Fibroblast of lung (primary cell): ENCODE results near the gene AKAP6. TPM values are rescaled to one million over a fixed set of nuclear protein-coding genes. Genes with fewer than 3 reads are reported as not detected.

Experiments
- DNase-seq, 2 donors: peaks; one replicate each; pipeline versions ENCODE4 v3.0.0 to v3.0.0-alpha.2; 2010; ENCODE audit warnings: low read depth in 2 of 2
- H2AFZ ChIP-seq: 2 replicates; pipeline ENCODE4 v1.5.1; 2012; ENCODE audit warnings: low read length, control low read depth, inconsistent platforms
- H3K27ac ChIP-seq: 2 replicates; pipeline ENCODE4 v1.5.1; 2011; ENCODE audit warnings: low read length, control low read depth; ENCODE audit not compliant: insufficient read depth
- H3K27me3 ChIP-seq: 2 replicates; pipeline ENCODE4 v1.5.1; 2011; ENCODE audit warnings: mild to moderate bottlenecking, low read length; ENCODE audit not compliant: control insufficient read depth, insufficient read depth
- H3K36me3 ChIP-seq: 2 replicates; pipeline ENCODE4 v1.5.1; 2011; ENCODE audit warnings: low read length; ENCODE audit not compliant: control insufficient read depth, insufficient read depth
- H3K4me1 ChIP-seq: 2 replicates; pipeline ENCODE4 v1.5.1; 2011; ENCODE audit warnings: low read length; ENCODE audit not compliant: control insufficient read depth, insufficient read depth; ENCODE audit errors: extremely low read depth
- H3K4me2 ChIP-seq: 2 replicates; pipeline ENCODE4 v1.5.1; 2011; ENCODE audit warnings: low read length, control low read depth; ENCODE audit not compliant: insufficient read depth; ENCODE audit errors: extremely low read depth
- H3K4me3 ChIP-seq, 4 experiments: fragments of 200-600 bp in 1 of 4; sonication (generic) in 1 of 4; replicated peaks in 1 of 4; 2 replicates each; pipeline ENCODE4 v1.5.1; 2011 to 2016; ENCODE audit warnings: low read length in 4 of 4, low read depth in 3 of 4, mild to moderate bottlenecking in 3 of 4, control low read depth in 2 of 4, inconsistent platforms in 1 of 4, mixed read lengths in 1 of 4; ENCODE audit not compliant: insufficient read depth in 1 of 4; ENCODE audit errors: control extremely low read depth in 1 of 4
- H3K79me2 ChIP-seq: 2 replicates; pipeline ENCODE4 v1.5.1; 2012; ENCODE audit warnings: mild to moderate bottlenecking, low read length, inconsistent platforms; ENCODE audit not compliant: control insufficient read depth, insufficient read depth
- H3K9ac ChIP-seq: 2 replicates; pipeline ENCODE4 v1.5.1; 2011; ENCODE audit warnings: mild to moderate bottlenecking, low read length, control low read depth; ENCODE audit not compliant: insufficient read depth
- H3K9me3 ChIP-seq: 2 replicates; pipeline ENCODE4 v1.5.1; 2012; ENCODE audit warnings: low read depth, low read length; ENCODE audit not compliant: control insufficient read depth, insufficient read depth
- H4K20me1 ChIP-seq: 2 replicates; pipeline ENCODE4 v1.5.1; 2011; ENCODE audit warnings: low read length; ENCODE audit not compliant: control insufficient read depth, insufficient read depth; ENCODE audit errors: extremely low read depth
- EZH2 ChIP-seq: IDR thresholded peaks from 2 replicates; pipeline ENCODE4 v1.5.1; 2012; ENCODE audit warnings: low read length, control low read depth, mild to moderate bottlenecking; ENCODE audit errors: missing control alignments
- polyA plus RNA-seq, 2 donors: library from polyadenylated mRNA; depleted of rRNA in 1 of 2; stranded (reverse) in 1 of 2; unstranded in 1 of 2; fragments of >200 nt; gene quantifications; 2 replicates each; pipeline ENCODE4 v1.2.1, GENCODE V29; 2011 to 2012; ENCODE audit warnings: missing spikeins in 1 of 2
- total RNA-seq: library from RNA; depleted of rRNA; stranded (reverse); fragments of >200 nt; gene quantifications from 2 replicates; pipeline ENCODE4 v1.2.1, GENCODE V29; 2014
- TF ChIP-seq, protein P1 (sequence below), 2 donors: IDR thresholded peaks in 1 of 2; conservative IDR thresholded peaks in 1 of 2; 1 replicate in 1 of 2; 2 replicates in 1 of 2; pipeline ENCODE4 v1.5.1; 2011 to 2012; ENCODE audit warnings: low read length in 2 of 2, control low read depth in 1 of 2, inconsistent platforms in 1 of 2, low read depth in 1 of 2, mild to moderate bottlenecking in 1 of 2

The AKAP6 gene
- total and polyA plus RNA-seq, 2 donors (not counting 1 experiment from before 2014, with no cell fraction given): 3.3 to 10.9 TPM

DNA sequence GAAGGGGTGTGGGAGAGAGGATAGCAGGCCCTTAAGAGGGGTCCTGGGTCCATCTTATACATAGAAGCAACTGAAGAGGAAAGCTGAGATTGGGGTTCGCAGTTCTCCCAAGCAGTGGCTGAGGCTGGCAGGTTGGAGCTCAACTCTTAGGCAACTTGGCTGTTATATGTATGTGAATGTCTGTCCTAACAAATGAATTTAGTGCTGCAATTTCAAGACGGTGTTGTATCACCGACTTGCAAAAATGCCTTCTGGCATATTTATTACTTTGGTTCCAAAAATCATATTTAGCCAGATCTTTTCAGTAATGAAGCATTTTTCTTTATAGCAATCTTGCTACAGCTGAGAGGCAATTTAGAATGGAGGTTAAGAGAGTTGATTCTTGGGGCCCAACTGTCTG lies 148.3 kb downstream of the AKAP6 start:
- no peak overlapping the region for H2AFZ ChIP-seq
- no peak overlapping the region for H3K27ac ChIP-seq
- H3K9ac ChIP-seq: no peak overlapping the region
- H3K27me3 ChIP-seq: no peaks in the 10 kb centered on the region
- H3K4me3 ChIP-seq: no peak overlapping the region
- no peak overlapping the region for H3K4me2 ChIP-seq
- no peaks in the 10 kb centered on the region for H3K79me2 ChIP-seq
- H3K36me3 ChIP-seq: no peaks in the 10 kb centered on the region
- no peak for TF ChIP-seq EZH2
- TF ChIP-seq, protein P1, sequence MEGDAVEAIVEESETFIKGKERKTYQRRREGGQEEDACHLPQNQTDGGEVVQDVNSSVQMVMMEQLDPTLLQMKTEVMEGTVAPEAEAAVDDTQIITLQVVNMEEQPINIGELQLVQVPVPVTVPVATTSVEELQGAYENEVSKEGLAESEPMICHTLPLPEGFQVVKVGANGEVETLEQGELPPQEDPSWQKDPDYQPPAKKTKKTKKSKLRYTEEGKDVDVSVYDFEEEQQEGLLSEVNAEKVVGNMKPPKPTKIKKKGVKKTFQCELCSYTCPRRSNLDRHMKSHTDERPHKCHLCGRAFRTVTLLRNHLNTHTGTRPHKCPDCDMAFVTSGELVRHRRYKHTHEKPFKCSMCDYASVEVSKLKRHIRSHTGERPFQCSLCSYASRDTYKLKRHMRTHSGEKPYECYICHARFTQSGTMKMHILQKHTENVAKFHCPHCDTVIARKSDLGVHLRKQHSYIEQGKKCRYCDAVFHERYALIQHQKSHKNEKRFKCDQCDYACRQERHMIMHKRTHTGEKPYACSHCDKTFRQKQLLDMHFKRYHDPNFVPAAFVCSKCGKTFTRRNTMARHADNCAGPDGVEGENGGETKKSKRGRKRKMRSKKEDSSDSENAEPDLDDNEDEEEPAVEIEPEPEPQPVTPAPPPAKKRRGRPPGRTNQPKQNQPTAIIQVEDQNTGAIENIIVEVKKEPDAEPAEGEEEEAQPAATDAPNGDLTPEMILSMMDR (conservative IDR thresholded peaks at IDR 0.05 in 1 of 2, IDR thresholded peaks at IDR 0.05 in 1 of 2; ENCODE audit: low read depth in 1 of 2, low read length in 2 of 2): no peak
- no peaks in the 10 kb centered on the region for H4K20me1 ChIP-seq
- H3K4me1 ChIP-seq: peaks cover 4% of the 10 kb centered on the region
- no peak for DNase-seq
- H3K9me3 ChIP-seq: no peaks in the 10 kb centered on the region

DNA sequence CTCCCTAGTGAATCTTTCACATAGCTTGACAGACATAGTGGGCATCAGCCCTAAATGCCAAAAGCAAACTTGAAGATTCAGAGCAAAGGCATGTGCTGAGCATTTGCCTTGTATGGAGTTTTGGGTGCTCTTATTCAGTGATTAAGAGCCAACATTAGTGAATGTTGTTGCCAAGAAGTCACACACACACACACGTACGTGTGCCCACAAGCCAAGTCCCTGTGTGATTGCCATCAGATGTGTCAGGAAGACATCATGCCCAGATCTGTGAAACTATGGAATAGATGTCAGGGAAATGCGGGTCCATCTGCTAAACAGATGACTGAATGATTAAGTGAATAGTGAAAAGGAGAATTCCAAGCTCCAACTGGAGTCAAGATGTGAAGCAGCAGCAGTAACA lies 149.0 kb downstream of the AKAP6 start:
- no peaks in the 10 kb centered on the region for H3K9me3 ChIP-seq
- no peaks in the 10 kb centered on the region for H3K27me3 ChIP-seq
- H4K20me1 ChIP-seq: no peaks in the 10 kb centered on the region
- DNase-seq: peak in 1 of 2 donors; percentile 59
- H3K4me2 ChIP-seq: no peak overlapping the region
- H2AFZ ChIP-seq: no peak overlapping the region
- no peaks in the 10 kb centered on the region for H3K79me2 ChIP-seq
- H3K9ac ChIP-seq: no peak overlapping the region
- H3K27ac ChIP-seq: no peak overlapping the region
- peaks cover 4% of the 10 kb centered on the region for H3K4me1 ChIP-seq
- TF ChIP-seq, protein P1 (conservative IDR thresholded peaks at IDR 0.05 in 1 of 2, IDR thresholded peaks at IDR 0.05 in 1 of 2; ENCODE audit: low read depth in 1 of 2, low read length in 2 of 2): no peak
- TF ChIP-seq EZH2: no peak
- H3K36me3 ChIP-seq: no peaks in the 10 kb centered on the region
- H3K4me3 ChIP-seq: no peak overlapping the region

GRCh38 chr14:32480337-32480736 lies 151.2 kb downstream of the AKAP6 start:
- H3K27ac ChIP-seq: no peak overlapping the region
- H3K36me3 ChIP-seq: no peaks in the 10 kb centered on the region
- no peaks in the 10 kb centered on the region for H3K9me3 ChIP-seq
- no peak overlapping the region for H3K9ac ChIP-seq
- no peaks in the 10 kb centered on the region for H3K79me2 ChIP-seq
- H3K4me2 ChIP-seq: no peak overlapping the region
- TF ChIP-seq, protein P1 (conservative IDR thresholded peaks at IDR 0.05 in 1 of 2, IDR thresholded peaks at IDR 0.05 in 1 of 2; ENCODE audit: low read depth in 1 of 2, low read length in 2 of 2): no peak
- no peak for TF ChIP-seq EZH2
- no peak overlapping the region for H2AFZ ChIP-seq
- DNase-seq: peak; percentile 45 to 72
- H3K4me3 ChIP-seq: no peak overlapping the region
- H3K27me3 ChIP-seq: no peaks in the 10 kb centered on the region
- no peaks in the 10 kb centered on the region for H4K20me1 ChIP-seq
- no peaks in the 10 kb centered on the region for H3K4me1 ChIP-seq
